Kidney (tissue), 14 donors: ENCODE data around the gene RGS10. TPM values are rescaled to one million over a fixed set of nuclear protein-coding genes. Genes with fewer than 3 reads are reported as not detected.
"Not testable (repeated sequence)": the region's sequence is repeated elsewhere in the genome, so short reads cannot be mapped to it uniquely, and the experiment has no call there.

Experiments
- DNase-seq, 5 donors: peaks; one replicate each; pipeline ENCODE4 v3.0.0-alpha.2; 2013 to 2020
- FAIRE-seq: peaks from 2 replicates; lab custom pipeline; 2012; peaks lifted over from hg19 to GRCh38; lab: Jason Lieb, UNC
- H3K27ac ChIP-seq, 2 donors: one replicate each; pipeline ENCODE4 v1.7.0; 2013; ENCODE audit warnings: low read depth in 2 of 2, low read length in 2 of 2, inconsistent platforms in 1 of 2
- H3K27me3 ChIP-seq: one replicate; pipeline ENCODE4 v1.7.1; 2013; ENCODE audit warnings: low read length, inconsistent platforms; ENCODE audit not compliant: control insufficient read depth, insufficient read depth
- H3K36me3 ChIP-seq, 3 donors: one replicate each; pipeline versions ENCODE4 v1.7.0 to v1.7.1; 2013; ENCODE audit warnings: low read length in 3 of 3, control low read depth in 1 of 3, inconsistent platforms in 1 of 3; ENCODE audit not compliant: insufficient read depth in 3 of 3, control insufficient read depth in 2 of 3
- H3K4me1 ChIP-seq, 3 donors: one replicate each; pipeline versions ENCODE4 v1.7.0 to v1.7.1; 2013; ENCODE audit warnings: low read length in 3 of 3, inconsistent platforms in 1 of 3, low read depth in 1 of 3; ENCODE audit not compliant: control insufficient read depth in 2 of 3, insufficient read depth in 2 of 3
- H3K4me3 ChIP-seq, 3 donors: one replicate each; pipeline versions ENCODE4 v1.7.0 to v1.8.1; 2013; ENCODE audit warnings: low read length in 3 of 3, control low read depth in 1 of 3, inconsistent platforms in 1 of 3
- H3K9ac ChIP-seq, 3 donors: one replicate each; pipeline versions ENCODE4 v1.7.0 to v1.7.1; 2013; ENCODE audit warnings: low read length in 3 of 3, control low read depth in 1 of 3, inconsistent platforms in 1 of 3
- H3K9me3 ChIP-seq, 3 donors: one replicate each; pipeline versions ENCODE4 v1.7.0 to v1.7.1; 2013; ENCODE audit warnings: low read length in 3 of 3, control low read depth in 1 of 3, inconsistent platforms in 1 of 3; ENCODE audit not compliant: control insufficient read depth in 2 of 3, insufficient read depth in 1 of 3
- intact Hi-C: fragments of 100-400 bp; cut with DNase I; formaldehyde crosslinking; loops from one replicate; pipeline ENCODE4 v1.11.1; 2022
- polyA plus RNA-seq: library from polyadenylated mRNA; stranded (reverse); fragments of 350-450 nt; fragmentation: Illumina TruSeq; extraction: RNeasy Lipid Tissue Mini Kit (QIAGEN cat#74804); gene quantifications from one replicate; pipeline ENCODE4 v1.2.3, GENCODE V29; 2014; ENCODE audit warnings: low read depth, low replicate concordance; ENCODE audit not compliant: insufficient read depth
- total RNA-seq: library from RNA; stranded (reverse); fragmentation: NEBNext Ultra II Directional; extraction: Animal tissue kit (Norgen Biotek cat#: 25700); gene quantifications from one replicate; pipeline ENCODE4 v1.2.1, GENCODE V29; 2021
- TF ChIP-seq, protein P1 (sequence below): IDR thresholded peaks from 3 replicates; pipeline ENCODE4 v1.5.1; 2012; ENCODE audit warnings: mild to moderate bottlenecking, moderate library complexity, borderline replicate concordance; ENCODE audit not compliant: insufficient read depth; ENCODE audit errors: extremely low read depth
- donor health status: control.
- donor health status: control.
- donor health status: control.
- donor health status: control.
- donor health status: control.
- donor health status: DM: yes; HTN: yes; CAD: no.
- donor health status: Normal renal cell carcinoma (clear cell type).

The RGS10 gene
- total and polyA plus RNA-seq, 2 donors from 2014 or later, result 19.9 to 25.4 TPM

DNA sequence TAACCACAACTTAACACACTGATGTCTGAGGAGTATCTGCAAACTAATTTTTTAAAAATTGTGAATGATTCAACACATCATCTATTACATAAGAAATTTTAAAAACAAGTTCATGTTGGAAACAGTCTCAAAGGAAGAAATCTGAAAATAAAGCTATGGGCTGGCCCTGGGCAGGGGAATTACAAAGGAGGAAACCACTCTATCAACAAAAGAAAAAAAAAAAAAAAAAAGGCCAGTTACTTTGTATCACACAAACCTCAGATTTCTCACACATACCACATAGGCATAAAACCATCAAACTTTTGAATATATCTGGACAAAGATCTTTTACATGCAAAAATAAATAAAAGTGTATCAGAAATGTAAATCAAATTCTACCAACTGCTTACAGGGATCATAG lies 33.5 kb upstream of the RGS10 start:
- DNase-seq (no peak), FAIRE-seq (no peak)
- Histone ChIP-seq H3K9me3 (no peaks in the 10 kb centered on the region), H3K27me3 (no peaks in the 10 kb centered on the region), H3K27ac (no peak overlapping the region), H3K9ac (no peak overlapping the region), H3K4me1 (no peaks in the 10 kb centered on the region), H3K36me3 (peaks cover 8 to 33% (median 25%) of the 10 kb centered on the region in 3 donors), H3K4me3 (no peak overlapping the region)
- TF ChIP-seq, protein P1, sequence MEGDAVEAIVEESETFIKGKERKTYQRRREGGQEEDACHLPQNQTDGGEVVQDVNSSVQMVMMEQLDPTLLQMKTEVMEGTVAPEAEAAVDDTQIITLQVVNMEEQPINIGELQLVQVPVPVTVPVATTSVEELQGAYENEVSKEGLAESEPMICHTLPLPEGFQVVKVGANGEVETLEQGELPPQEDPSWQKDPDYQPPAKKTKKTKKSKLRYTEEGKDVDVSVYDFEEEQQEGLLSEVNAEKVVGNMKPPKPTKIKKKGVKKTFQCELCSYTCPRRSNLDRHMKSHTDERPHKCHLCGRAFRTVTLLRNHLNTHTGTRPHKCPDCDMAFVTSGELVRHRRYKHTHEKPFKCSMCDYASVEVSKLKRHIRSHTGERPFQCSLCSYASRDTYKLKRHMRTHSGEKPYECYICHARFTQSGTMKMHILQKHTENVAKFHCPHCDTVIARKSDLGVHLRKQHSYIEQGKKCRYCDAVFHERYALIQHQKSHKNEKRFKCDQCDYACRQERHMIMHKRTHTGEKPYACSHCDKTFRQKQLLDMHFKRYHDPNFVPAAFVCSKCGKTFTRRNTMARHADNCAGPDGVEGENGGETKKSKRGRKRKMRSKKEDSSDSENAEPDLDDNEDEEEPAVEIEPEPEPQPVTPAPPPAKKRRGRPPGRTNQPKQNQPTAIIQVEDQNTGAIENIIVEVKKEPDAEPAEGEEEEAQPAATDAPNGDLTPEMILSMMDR, result no peak
- intact Hi-C loops, result no loop called here

DNA sequence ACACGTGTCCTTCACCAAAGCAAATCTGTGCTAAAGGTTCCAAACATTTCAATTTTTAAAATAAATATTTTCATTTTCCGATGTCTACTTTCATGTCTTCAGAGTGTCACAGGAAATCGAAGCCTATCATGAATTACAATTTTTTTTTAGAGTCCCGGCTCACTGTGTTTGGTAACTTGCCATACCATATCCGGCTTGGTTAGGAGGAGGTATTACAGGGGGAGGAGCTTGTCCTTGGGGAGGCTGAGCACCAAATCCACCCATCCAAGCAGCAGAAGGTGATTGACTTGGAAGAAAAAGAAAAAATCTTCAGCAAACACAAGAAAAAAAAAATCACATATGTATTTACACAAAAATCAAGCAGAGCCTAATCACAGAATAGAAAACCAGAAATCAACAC lies 33.0 kb upstream of the RGS10 start:
- no peak overlapping the region for H3K9ac ChIP-seq
- H3K4me3 ChIP-seq, result no peak overlapping the region
- H3K27ac ChIP-seq, result no peak overlapping the region
- no peak for DNase-seq
- intact Hi-C loops, result no loop called here
- H3K9me3 ChIP-seq, result no peaks in the 10 kb centered on the region
- no peaks in the 10 kb centered on the region for H3K27me3 ChIP-seq
- H3K4me1 ChIP-seq, result no peaks in the 10 kb centered on the region
- H3K36me3 ChIP-seq, result peaks cover 8 to 33% (median 25%) of the 10 kb centered on the region in 3 donors
- FAIRE-seq, result no peak
- TF ChIP-seq, protein P1, result no peak

- Histone ChIP-seq H3K27ac (no peak overlapping the region), H3K4me1 (no peaks in the 10 kb centered on the region), H3K27me3 (no peaks in the 10 kb centered on the region), H3K9ac (no peak overlapping the region), H3K9me3 (no peaks in the 10 kb centered on the region), H3K36me3 (no peaks in the 10 kb centered on the region), H3K4me3 (no peak overlapping the region)
- TF ChIP-seq, protein P1, result no peak
- FAIRE-seq (no peak), DNase-seq (no peak)
- intact Hi-C loops, result no loop called here
Observed at GRCh38 chr10:119567978-119568377, 25.5 kb upstream of the RGS10 start.

GRCh38 chr10:119562097-119562496 lies 19.6 kb upstream of the RGS10 start:
- intact Hi-C loops, result no loop called here
- Histone ChIP-seq H3K4me1 (no peaks in the 10 kb centered on the region), H3K27me3 (no peaks in the 10 kb centered on the region), H3K9ac (no peak overlapping the region), H3K27ac (no peak overlapping the region), H3K9me3 (no peaks in the 10 kb centered on the region), H3K36me3 (no peaks in the 10 kb centered on the region), H3K4me3 (no peak overlapping the region)
- DNase-seq, result no peak
- FAIRE-seq, result no peak
- TF ChIP-seq, protein P1, result no peak

DNA sequence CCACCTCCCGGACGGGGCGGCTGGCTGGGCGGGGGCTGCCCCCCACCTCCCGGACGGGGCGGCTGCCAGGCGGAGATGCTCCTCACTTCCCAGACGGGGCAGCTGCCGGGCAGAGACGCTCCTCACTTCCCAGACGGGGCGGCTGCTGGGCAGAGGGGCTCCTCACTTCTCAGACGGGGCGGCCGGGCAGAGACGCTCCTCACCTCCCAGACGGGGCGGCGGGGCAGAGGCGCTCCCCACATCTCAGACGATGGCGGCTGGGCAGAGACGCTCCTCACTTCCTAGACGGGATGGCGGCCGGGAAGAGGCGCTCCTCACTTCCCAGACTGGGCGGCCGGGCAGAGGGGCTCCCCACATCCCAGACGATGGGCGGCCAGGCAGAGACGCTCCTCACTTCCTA lies 17.0 kb upstream of the RGS10 start:
- H3K4me1 ChIP-seq, H3K9ac ChIP-seq, H3K27me3 ChIP-seq, intact Hi-C loops, H3K9me3 ChIP-seq, DNase-seq, FAIRE-seq, H3K36me3 ChIP-seq, H3K27ac ChIP-seq, H3K4me3 ChIP-seq: not testable (repeated sequence)

DNA sequence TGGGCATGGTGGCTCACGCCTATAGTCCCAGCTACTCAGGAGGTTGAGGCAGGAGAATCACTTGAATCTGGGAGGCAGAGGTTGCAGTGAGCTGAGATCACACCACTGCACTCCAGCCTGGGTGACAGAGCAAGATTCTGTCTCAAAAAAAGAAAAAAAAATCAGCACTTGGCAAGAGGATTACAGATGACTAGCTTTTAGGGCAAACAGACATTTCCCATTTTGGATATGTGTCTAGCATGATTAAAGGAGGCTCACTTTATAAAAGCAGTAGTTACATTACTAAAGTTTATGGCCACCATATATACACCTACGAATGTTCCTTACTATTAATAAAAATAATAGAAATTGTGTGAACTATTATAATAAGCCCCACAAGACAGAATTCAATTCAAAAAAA lies 13.6 kb upstream of the RGS10 start:
- H3K4me1 ChIP-seq, H3K27ac ChIP-seq, intact Hi-C loops, H3K36me3 ChIP-seq, H3K9ac ChIP-seq, H3K9me3 ChIP-seq, H3K4me3 ChIP-seq, FAIRE-seq, H3K27me3 ChIP-seq, DNase-seq: not testable (repeated sequence)
